NCI-H526 treated with DMSO at 0.1 percent for 48 hours (cell line): ENCODE data around the gene MYLK2.
"Not testable (repeated sequence)": the region's sequence is repeated elsewhere in the genome, so short reads cannot be mapped to it uniquely, and the experiment has no call there.

Experiments
- DNase-seq: peaks from one replicate; lab custom pipeline; 2025; lab: John Stamatoyannopoulos, UW

MYLK2 gene

DNA sequence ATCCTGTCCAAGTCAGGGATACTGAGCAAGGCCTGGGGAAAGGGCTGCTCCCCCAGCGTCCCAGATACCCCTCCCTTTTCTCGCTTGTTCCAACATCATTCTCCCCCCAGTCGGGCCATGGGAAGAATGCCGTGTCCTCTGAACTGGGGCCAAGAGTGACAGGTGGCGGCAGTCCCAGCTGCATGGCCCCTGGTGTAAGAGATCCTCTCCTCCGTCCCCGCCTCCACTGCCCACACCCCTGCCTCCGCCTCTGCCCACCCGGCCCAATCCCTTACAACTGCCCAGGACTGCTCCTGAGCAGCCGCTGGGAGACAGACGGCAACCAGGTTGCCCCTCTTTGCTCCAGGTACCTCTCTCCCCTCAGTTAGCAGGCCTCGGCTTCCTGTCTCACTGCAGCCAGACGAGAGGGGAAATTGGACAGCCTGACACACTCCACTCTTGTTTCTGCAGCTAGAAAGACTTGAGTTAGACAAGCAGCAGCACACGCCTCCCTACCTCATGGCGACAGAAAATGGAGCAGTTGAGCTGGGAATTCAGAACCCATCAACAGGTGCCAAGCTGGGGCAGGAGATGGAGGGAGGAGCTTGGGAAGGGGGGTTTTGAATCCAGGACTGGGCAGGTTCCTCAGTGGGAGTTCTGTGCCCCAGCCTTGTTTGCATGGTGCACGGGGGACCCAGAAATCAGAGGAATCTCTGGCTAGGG lies at the start of gene MYLK2:
MYLK2 (plus strand) TSS at position 274 of the 702 bp plus-strand sequence; CDS start at position 499, 225 bp downstream.
- no peak for DNase-seq

DNA sequence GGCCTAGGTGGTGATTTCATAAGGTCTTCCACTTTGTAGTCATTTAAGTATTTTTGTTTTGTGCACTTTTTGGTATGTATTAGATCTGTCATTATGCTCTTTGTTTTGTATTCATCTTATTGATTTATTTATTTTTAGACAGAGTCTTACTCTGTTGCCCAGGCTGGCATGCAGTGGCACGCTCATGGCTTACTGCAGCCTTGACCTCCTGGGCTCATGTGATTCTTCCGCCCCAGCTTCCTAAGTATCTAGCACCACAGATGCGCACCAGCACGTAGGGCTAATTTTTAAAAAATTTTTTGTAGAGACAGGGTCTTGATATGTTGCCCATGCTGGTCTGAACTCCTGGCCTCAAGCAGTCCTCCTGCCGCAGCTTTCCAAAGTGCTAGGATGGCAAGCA lies 49.5 kb upstream of the MYLK2 start:
- DNase-seq = no peak

DNA sequence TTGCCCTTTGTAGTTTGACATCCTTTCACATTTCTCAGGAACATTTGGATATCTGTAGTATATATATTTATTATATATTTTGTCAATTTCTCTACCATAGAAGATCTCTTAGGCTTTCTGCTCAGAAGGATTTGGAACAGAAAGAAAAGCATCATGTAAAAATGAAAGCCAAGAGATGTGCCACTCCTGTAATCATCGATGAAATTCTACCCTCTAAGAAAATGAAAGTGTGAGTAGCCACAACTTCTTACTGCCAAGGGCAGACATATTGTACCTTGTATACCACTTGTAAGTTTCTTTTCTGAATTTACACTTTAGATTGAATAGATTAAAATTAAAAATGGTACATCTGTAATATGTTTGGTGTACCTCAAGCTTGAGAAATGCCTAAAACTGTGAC lies 48.9 kb upstream of the MYLK2 start:
- no peak for DNase-seq

DNA sequence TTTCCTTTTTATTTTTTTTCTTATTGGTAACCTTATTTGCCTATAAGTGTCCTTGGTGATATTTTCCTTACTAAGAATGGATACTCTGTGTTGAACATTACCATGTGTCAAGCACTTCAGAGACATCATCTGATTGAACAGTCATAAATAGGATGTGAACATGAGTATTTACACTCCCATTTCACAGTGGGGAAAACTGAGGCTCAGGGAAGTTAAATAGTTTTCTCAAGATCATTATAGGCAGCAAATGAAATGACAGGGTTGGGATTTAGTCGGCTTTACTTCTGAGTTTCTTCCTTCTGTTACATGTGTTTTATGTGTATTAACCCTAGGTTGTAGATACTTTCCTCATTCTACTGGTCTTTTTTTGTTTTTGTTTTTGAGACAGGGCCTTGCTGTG lies 44.7 kb upstream of the MYLK2 start:
- no peak for DNase-seq

DNA sequence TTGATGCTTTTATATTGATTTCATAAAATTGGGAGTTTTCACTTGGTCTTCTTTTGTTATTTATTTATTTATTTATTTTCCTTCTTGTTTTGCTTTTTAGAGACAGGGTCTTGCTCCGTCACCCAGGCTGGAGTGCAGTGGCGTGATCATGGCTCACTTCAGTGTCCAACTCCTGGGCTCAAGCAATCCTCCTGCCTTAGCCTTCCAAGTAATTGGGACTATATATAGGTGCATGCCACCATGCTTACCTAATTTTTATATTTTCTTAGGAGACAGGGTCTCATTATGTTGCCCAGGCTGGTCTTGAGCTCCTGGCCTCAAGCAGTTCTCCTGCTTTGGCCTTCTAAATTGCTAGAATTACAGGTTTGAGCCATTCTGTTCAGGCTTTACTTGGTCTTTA lies 38.3 kb upstream of the MYLK2 start:
- no peak for DNase-seq

DNA sequence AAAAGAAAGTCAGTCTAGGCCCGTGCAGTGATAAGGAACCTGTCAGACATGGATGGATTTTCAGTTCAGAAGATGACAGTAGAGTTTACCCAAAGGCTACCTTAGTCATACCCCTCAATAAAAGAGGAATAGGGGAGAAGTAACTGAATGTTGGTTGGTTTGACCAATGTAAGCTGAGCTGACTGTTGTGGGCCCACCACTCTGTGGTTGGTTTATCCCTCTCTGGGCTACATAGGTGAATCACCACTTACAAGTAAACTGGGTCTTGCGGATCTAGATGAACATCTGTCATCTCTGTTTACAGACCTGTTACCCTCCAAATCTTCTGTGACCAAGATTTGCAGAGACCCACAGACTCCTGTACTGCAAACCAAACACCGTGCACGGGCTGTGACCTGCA lies 37.2 kb upstream of the MYLK2 start:
- DNase-seq = no peak

DNA sequence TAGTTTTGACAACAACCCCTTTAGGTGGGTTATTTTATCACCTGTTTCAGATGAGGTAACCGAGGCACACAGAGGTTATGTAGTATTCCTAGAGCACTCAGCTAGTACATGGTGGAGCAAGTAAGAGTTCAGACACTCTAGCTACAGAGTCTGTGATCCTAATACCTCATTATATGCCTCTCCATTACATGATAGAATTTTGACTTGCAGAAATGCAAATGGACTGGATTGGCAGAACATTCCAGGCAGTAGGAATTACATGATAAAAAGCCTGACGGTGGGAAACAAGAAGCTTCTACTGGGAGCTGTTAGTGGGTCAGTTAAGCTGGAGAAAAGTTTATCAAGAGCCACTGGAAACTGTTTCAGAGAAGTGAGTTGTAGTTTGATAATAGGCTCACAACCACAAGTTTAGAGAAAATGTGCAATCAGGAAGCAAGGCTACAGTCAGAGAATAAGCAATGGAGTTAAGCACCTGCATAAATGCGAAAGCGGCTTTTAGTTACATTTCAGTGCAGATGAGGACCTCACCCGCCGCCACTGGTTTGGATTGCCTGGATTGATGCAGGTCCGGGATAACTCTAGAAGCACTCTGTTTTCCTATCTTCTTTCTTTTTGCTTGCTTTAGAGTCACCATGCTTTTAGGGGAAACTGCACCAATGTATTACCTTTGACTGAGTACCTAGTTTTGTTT lies 34.7 kb upstream of the MYLK2 start:
- no peak for DNase-seq

DNA sequence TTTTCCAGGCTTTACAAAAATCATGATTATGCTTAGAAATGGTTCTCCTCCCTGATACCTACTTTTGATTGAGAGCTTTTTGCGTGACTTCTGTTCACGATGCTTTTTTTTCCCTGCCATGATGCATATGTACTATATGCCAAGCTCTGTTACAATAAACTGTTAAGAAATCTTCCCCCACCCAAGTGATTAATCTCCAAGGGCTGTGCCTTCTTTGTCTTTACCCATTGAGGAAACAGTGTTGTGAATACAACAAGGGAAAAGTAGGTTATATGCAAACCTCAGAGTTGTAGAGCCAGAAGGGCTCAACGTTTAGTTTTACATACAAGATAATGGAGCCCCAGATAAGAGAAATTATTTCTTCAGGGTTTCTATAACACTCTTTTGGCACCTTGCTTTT lies 34.1 kb upstream of the MYLK2 start:
- no peak for DNase-seq

DNA sequence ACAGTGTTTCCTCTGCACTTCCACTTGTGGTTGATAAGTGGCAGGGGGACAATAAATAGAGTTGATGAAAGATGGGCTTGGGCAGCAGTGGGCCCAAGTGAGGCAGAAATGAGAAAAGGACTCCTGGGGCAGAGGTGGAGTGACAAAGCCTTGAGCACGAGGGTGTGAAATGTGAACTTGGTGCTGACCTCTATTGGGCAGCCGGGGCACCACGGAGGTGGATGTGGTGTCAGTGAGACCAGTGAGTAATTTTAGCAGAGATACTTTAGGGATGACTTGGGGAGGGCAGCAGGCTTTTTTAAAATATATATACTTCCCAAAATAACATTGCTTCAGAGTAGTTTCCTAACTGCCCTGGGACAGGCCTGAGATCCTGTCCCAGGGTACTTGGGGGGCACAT lies 30.6 kb upstream of the MYLK2 start:
- no peak for DNase-seq

DNA sequence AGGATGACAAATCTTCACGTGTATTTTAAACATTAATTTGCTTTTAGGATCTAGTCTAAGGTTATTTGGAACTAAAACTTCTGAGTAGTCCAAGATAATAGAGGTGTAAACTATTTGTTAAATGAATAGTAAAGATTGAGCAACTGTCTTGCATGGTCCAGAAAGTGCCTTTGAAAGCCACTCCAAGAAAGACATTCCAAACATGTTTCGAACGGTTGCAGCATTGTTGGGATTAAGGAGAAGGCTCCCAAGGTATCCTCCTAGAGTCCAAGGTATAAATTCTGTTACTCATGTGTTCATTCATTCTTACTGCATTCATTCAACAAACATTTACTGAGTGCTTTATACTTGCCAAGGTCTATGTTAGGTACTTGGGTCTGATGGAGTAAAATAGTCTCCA lies 28.8 kb upstream of the MYLK2 start:
- no peak for DNase-seq

DNA sequence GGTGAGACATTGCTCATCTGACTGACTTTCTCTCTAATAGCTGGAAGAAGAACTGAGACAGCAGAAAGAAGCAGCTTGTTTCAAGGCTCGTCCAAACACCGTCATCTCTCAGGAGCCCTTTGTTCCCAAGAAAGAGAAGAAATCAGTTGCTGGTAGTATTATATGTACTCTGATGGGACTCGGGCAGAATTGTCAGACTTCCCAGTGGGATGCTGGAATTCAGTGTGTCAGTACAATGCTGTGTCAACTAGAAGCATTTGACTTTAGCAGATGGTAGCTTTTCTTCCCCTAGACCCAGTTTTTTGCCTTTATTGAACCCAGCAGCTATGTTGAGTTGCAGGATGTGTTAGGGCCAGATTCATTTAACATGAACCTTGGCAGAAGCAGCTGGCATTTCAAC lies 21.8 kb upstream of the MYLK2 start:
- DNase-seq = no peak

DNA sequence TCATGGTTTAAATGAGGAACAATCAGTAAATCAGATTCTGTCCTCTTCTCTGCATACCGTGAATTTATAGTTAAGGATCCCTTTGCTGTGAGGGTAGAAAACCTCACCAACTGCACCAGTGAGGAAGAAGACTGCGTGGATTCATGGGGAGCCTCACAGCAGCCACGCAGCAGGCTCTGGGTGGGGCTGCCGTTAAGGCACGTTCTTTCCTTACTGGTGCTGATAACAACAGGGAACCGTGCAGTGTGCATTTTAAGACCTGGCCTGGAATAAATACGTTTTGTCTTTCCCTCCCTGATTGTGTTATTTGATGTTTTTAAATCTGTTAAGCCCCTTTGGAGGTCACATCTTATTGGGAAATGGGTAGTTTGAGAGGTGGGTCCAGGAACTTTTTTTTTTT lies 17.6 kb upstream of the MYLK2 start:
- no peak for DNase-seq

DNA sequence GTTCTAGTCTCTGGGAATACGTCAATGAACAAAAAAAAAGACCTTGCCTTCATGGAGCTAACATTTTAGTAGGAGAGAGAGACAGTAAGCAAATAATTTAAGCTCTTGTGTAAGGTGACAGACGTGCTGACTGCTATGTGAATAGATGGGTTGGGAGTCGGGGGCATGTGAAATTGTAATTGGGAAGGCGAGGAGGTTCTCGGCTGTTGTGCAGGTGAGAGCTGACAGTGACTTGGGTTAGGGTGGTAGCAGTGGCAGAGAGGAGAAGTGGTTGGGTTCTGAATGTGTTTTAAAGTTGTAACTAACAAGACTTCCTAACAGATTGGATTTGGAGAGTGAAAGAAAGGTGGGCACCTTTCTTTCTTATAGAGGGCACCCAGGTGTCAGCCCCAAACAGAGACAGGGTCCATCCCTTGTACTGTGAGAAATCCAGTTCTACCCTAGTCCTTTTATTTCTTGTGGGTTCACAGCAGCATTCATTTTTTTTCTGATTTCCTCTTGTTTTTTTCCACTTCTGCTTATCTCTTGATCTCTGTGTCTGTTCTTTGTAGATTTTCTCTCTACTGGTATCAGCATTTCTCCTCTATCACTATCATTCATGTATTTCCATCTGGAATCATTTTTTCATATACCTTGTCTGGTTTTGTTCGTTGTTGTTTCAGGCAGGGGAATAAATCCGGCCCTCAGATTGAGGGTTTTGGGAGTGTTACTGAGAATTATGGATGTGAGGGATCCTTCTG lies 15.4 kb upstream of the MYLK2 start:
- DNase-seq = no peak

DNA sequence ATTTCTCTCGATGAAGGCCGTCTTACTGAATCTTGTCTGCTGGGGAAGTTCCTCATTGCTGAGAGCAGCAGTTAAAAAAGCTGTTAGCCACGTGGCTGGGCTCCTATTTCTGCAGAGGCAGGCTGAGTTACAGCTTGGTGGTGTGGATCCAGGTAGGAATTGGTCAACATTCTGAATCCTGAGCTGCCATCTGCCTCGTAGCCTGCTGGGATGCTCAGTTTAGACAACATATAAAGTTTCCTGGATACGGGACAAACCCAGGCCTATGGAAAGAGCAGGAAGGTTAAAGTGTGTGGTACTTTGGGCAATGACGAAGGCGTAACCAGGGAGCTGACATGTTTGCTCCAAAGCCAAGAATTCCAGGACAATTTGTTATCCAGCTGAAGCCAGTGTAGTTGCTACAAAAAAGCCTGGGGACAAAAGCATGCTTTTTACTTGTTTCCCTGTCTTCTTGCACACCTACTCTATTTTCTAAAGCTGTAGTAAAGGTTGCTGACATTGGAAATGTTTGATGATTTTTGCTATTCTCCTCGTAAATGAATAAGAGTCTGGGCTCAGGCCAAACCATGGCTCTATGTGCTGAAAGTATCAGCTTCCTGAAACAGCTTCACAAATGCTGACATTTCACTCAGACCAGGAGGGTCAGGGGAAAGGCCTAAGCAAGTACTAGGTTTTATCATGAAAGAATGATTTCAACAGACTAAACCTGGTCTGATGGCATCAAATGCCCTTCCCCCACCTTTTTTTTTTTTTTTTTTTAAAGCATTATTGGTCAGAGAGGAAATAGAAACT lies 12.4 kb upstream of the MYLK2 start:
- DNase-seq = no peak

DNA sequence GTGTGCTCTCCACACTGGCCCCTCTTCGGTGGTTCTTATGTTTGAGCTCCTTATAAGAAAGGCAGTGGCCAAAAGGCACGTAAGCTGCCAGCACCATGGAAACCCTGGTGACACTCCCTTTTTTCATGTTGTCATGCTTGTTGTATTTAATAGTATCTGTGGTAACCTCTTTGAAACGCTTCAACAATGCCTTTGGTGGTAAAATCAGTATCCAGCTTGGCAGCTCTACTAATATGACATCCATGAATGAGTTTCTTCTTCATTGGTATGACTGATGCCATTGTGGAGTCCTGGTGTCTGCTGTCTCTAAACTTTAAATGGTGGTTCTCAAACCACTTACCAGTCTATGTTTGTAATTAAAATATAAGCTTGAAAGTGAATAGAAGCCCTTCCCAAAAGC lies 10.7 kb upstream of the MYLK2 start:
- DNase-seq = no peak

DNA sequence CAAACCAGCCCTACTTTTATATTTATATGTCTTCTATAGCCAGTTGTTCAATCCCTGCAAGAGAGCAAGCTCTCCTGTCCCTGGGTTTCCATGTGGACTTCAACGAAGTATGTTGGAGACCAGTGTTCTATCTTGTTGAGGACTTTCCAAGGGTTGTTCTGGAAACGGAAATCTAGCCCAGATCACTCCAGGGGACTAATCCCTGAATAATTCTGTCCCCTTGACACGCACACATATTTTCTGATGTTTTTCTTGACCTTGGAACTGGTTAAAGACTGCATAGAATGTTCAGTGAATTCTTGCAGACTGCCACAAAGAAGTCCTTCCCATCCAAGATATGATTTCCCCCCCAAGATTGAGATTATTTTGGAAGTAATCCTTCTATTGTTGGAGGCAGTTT lies 9.5 kb upstream of the MYLK2 start:
- no peak for DNase-seq

DNA sequence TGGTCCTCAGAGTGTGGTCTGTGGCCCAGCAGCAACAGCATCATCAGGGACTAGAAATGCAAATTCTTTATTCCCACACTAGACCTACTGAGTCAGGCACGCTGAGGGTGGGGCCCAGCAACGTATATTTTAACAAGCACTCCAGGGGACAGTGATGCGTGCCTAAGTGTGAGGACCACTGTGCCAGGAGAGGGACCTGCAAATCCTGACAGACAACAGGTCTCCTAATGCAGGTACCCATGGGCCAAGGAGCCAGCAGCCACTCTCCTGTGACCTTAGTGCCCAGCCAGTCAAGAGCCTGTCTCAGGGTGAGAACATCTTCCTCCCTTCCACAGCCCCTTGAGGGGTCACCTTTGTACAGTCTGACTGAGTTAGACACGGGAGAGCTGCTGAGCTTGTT lies 8.0 kb upstream of the MYLK2 start:
- DNase-seq = no peak

DNA sequence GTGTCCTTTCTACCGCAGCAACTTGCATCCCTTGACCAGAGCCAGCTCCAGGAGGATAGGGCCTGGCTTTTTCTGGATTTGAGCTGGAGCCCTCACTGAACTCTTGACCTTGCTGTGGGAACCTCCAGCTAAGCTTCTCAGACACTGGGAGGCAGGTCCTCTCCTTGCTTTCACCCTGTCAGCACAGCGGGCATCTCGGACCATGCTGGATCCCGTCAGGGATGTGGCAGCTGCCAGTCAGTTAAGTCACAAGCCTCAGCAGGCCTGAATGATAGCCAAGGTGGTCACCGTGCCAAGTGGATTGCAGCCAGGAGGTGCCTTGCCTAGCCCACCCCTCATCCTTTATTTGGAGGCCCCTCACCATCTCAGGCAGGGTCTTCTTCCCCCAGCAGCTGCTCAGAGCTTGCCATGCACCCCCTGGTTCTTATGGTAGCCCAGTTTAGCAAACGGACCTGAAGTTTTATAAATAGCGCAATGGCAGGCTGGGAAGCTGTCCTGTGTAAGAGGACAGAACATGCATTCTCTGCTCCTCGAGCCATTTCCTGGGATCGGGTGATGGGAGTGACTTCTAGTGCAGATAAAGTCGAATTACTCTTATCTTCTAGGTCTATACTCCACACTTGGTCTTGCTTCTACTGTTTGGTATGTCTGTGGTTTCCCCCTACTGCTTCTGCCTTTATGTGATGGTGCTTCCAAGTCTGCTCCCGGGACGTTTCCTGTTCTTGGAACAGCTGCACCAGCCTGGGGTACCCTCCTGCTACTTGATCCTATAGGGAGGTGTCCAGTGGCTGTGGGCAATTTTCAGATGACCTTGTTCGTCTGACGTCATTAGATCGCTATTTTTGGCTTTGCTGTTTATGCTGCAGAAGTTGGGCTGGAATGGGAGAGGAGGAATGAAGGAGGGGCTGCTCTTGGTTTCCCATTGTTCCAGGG lies 7.1 kb upstream of the MYLK2 start:
- DNase-seq = no peak

DNA sequence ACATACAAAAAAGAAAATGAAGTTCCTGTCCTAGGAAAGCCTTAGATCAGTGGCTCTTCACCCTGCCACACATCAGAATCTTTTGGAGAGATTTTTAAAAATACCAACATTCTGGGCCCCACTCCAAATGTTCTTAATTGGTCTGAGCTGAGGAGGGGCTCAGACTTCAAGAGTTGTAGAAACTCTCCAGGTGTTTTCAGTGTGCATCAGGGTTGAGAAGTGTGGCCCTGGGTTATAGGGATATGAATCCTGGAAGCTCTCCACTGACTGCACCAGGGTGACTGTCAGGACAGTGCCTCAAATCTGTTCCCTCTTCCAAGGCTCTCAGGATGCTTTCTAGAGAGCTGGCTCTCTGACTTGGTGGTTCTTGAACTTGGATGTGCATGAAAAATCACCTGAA lies 5.5 kb upstream of the MYLK2 start:
- no peak for DNase-seq

DNA sequence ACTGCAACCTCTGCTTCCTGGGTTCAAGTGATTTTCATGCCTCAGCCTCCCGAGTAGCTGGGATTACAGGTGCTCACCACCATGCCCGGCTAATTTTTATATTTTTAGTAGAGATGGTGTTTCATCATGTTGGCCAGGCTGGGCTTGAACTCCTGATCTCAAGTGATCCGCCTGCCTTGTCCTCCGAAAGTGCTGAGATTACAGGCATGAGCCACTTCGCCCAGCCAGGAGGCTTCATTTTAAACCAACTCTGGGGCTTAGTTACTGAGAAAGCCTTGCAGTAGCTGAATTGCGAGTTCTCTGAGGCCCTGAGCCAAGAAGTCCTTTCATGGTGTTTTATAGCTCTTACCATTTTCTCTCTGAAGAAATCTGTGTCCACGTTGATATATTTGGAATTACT lies 5.0 kb upstream of the MYLK2 start:
- DNase-seq = not testable (repeated sequence)
